HG03442 (cell line): ENCODE measurements around the gene NXN.
"Not testable (repeated sequence)": the region's sequence is repeated elsewhere in the genome, so short reads cannot be mapped to it uniquely, and the experiment has no call there.

Source experiments
- ATAC-seq: cut with Tn5 transposase; IDR thresholded peaks from one replicate; pipeline ENCODE4 v1.9.1; 2021; ENCODE audit warnings: mild to moderate bottlenecking, moderate library complexity; ENCODE audit not compliant: unreplicated experiment

NXN gene

DNA sequence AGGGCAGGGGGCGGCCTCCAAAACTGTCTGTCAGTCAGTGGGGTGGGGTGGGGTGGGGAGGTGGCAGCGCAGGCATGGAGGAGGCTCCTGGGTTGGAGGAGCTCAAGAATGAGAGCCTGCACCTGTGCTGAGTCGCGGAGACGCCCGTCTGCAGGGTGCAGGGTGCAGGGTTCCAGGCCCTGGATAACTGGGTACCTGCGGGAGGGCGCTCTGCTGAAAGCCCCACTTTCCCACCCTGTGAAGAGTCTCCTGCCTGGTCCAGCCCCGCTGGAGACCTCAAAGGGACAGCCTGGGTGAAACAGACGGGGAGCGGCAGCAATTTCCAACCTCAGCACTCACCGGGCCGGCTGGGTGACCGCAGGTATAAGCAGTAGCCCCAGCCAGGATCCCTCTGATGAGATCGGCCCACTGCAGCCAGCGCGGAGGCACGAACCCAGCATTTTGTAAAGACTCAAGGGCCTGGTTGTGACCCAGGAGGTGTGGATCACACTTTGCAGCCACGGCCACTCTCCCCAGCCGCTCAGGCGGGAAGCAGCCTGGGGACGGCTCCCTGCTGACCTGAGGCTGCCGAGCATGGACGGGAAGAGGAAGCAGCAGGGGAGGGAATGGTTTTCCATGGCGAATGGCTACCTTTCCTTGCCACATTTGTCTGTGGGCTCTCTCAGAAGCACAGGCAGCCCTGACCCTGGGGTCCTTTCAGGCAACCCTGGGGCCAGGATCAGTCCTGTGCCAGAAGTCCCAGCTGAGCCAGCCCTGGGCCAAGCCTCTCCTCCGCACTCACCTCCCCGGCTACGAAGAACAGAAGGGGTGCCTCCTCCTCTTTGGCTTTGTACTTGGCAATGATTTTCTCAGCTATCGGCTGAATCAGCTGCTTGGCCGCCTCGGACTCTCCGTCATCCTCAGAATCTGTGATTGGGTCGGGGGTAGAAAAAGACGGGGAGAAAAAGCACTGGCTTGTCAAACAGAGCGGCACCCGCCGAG lies 176.4 kb downstream of the NXN start:
- ATAC-seq, result no peak

DNA sequence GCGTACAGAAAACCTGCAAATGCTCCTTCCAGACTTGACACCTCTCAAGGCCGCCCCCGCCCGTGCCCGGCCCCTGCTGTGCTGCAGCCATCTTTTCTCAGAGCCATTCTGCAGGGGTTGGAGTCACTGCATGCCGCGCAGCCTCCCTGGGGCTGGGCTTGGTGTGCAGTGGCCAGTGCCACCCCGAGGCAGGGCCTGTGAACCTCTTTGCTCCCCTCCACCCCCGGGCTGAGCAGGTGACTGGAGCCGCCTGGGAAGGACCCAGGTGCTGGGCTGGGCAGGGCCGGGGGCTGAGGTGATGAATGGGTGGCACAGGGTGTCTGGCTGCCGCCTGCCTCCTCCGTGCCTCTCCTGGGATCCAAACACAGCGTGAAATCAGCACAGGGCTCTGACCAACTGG lies 177.1 kb downstream of the NXN start:
- ATAC-seq, result no peak

DNA sequence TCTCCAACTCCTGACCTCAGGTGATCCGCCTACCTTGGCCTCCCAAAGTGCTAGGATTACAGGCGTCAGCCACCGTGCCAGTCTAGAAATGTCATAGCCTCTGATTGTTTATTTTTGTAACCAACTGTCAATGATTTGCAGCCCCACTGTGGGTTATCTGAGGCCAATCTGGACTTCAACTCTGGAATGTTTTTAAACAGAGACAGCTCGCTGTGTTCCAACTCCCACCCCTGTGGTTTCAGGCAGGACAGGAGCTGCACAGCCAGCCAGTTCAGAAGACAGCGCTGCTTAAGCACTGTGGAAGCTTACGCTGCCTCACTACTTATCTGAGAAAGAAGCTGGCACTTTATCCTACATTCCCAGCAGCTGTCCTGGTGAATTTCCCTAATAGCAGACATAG lies 177.9 kb downstream of the NXN start:
- no peak for ATAC-seq

DNA sequence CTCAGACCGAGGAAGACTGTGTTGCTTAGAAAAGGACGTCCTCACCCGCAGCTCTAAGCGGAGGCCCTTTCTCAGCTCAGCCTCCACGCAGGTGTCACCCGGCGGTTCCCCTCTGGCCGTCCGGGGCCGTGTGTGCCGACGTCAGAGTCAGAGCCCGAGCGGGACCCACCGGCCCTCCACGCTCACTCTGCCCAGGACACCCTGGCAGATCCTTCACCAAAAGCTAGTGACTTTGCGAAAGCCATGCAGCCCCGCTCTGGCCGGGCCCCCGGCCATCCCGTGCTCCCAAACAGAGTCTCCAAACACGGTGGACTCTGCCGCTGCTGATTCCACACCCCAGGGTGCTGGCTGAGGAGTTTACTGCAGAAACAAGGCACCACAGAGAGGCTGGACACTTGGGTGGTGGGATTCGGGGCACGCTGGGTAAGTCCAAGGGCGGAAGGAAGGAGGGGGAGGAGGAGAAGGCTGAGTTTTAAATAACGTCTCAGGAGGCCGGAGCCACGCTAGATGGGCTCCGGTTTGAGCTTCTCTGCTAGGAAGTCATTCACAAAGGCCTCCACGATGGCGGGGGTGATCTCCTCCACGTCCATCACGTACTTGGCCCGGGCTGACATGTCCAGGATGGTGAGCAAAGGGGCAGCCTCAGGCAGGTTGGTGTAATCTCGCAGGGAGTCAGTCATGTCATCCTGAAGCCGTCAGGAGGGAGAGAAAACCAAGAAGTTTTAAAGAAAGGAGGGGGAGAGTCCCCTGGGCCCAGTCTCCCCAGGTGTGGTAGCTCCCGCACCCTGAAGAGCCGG lies 178.9 kb downstream of the NXN start:
- no peak for ATAC-seq

DNA sequence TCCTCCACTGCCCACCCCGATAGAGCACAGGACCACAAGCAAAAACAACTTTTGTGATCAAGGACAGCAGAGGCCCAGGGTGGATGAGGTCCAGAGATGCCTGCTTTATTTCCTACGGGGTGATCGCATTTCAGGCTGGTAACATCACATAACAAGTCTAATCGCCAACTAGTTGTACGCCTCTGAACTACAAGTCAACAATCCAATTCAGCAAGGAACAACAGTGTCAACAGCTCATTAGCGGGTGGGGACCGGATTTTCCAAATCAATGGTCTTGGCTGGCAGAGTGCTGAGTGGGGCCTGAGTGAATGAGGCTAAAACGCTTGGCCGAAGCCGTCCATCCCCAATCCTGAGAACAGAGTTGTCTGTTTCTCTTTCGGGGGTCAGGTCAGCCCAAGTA lies 180.3 kb downstream of the NXN start:
- ATAC-seq, result no peak

DNA sequence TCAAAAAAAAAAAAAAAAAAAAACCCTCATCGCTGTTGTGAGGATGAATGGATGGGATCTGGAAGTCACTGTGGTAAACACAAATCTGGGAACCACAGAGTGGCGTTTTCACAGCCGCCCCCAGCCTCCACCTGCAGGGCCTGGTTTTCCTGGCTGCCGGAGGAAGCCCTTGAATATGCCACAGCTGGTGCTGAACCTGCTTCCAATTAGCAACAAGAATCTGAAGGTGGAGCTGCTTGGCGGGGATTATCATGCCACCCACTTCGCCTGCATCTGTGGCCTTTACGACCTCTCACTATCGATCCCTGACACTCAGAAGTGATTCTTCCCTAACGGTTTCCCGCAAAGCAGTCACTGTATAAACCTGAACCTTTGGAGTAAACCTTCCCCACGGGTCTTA lies 181.3 kb downstream of the NXN start:
- ATAC-seq, result no peak

DNA sequence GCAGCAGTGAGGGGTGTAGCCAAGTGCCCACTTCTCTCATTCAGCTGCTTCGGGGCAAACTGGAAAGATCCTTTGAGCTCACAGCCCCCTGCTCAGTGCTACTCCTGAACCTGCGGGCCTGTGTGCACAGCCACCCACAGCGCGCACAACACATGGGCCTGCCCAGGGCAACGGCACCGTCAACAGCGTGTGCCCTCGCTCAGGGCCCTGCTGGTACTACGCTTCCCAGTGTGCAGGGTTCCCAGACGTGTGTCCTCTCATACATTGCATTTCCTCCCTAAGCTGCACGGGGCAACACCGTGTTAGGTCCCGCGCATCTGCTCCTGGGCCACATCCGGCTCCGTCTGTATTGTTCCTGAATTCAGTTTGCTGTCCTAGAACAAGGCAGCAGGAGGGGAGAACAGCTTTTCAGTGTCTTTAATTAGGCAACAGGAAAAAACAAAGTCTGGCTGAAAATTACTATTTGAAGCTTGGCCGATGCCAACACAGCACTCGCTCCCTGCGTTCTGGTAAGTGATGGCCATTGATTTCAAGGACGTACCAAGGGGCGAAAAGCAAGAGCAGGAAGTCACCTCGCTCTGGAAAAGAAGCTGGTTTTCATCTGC lies 182.2 kb downstream of the NXN start:
- ATAC-seq, result no peak

DNA sequence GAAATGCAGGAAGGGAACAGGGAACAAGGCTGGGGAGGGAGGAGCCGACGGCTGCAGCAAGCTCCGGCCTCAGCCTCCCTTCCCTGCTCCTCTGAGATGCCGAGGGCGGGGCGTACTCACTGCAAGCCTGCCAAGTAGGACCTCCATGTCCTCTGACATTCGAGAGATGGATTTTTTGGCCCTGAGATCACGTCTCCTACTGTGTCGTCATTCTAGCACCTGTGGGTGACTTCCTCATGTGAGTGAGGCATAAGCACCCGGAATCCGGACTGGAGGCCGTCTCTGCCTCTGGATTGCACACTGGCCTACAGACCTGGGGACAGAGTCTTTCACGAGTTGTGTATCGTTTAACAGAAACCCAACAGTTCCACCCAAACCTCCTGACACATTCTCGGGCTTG lies 183.0 kb downstream of the NXN start:
- ATAC-seq, result no peak

DNA sequence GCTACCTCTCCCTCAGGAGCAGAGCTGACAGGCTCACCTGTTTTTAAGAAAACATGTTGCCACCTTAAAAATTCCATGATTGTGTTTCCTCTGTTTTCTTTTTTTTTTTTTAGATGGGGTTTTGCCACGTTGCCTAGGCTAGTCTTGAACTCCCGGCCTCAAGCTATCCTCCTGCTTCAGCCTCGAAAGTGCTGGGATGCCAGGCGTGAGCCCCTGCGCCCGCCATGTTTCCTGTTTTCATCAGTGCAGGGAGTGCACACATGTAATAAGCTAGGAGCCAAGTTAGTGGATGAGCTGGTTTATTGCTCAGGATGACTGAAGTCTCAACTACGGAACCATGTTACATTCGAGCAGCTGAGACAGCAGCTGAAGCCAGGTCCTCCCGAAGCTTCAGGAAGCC lies 183.9 kb downstream of the NXN start:
- ATAC-seq, result no peak

DNA sequence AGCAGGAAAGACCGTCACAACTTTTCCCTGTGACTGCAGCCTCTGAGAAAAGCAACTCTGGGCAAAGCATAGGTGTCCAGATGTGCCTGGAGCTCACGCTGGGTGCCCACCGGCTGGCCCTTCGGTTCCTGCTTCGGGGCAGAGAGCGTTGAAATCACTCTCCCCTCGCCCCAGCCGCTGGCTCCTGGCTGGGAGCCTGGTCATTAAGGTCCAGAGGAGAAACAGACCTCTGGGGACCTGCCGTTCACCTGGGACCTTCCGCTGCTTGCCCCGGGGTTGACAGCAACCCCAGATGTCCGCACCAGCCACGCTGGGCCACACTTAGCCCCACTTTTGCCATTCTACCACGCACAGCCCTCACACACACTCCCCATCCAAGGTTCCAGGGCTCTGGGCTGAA lies 184.3 kb downstream of the NXN start:
- no peak for ATAC-seq

DNA sequence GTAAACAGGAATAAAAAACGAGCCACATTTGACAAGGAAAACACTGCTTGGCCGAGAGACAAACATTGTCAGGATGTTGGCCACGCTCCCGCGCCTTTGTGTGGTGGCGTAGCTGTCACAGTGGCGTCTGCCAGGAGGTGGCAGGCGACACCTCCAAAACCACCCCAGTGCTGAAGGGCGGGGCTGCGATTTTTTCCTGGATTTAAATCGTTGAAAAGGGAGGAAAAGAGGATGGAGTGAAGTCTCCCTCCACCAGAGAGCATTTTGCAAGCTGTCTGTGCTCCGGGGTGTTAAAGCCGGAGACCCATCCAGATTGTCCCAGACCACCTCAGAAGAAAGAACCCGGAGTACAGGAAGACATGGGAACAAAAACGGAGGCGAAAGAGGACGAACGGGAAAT lies 184.7 kb downstream of the NXN start:
- ATAC-seq, result no peak

DNA sequence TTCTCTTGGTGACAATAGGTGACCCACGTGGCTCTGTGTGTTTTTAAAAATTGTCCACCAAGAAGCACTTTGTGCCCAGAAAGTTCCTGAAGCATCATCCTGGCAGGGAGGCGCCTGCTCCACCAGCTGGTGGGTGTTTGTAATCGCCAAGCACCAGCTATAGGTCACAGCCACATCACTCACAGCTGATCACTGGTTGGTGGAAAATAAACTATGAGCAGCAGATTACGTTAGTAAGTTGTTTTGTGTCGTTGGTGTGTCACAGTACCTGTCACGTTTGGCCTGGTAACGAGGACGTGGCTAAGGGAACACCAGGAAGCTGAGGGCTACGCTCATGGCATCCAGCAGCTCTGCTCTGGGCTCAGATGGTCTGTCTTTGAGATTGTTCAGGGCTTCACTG lies 187.3 kb downstream of the NXN start:
- no peak for ATAC-seq

DNA sequence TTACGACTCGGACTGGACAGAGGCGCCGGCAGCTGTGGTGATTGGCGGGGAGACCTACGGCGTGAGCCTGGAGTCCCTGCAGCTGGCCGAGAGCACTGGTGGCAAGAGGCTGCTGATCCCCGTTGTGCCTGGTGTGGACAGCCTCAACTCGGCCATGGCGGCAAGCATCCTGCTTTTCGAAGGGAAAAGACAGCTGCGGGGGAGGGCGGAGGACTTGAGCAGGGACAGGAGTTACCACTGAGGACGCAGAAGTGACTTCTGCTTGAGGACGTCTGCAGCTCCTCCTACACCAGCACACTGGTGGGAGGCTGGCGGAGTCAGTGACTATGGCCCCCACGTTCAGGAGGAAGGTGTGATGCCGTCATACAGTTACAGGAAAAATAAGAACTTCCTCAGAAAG lies 187.7 kb downstream of the NXN start:
- no peak for ATAC-seq

DNA sequence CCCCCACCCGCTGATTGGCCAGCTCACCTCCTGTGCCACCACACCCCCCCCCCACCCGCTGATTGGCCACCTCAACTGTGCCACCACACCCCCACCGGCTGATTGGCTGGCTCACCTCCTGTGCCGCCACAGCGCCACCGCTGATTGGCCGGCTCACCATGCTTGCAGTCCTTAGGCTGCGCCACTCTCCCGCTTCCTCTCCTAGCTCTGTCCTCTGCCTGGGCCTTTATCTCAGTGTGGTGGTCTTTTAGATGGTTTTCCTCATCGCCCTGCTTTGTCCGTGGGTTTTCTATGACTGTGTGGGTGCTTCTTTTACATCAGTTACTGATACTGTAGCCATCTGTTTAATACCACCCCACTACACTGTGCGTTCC lies 188.7 kb downstream of the NXN start:
- ATAC-seq, result not testable (repeated sequence)

DNA sequence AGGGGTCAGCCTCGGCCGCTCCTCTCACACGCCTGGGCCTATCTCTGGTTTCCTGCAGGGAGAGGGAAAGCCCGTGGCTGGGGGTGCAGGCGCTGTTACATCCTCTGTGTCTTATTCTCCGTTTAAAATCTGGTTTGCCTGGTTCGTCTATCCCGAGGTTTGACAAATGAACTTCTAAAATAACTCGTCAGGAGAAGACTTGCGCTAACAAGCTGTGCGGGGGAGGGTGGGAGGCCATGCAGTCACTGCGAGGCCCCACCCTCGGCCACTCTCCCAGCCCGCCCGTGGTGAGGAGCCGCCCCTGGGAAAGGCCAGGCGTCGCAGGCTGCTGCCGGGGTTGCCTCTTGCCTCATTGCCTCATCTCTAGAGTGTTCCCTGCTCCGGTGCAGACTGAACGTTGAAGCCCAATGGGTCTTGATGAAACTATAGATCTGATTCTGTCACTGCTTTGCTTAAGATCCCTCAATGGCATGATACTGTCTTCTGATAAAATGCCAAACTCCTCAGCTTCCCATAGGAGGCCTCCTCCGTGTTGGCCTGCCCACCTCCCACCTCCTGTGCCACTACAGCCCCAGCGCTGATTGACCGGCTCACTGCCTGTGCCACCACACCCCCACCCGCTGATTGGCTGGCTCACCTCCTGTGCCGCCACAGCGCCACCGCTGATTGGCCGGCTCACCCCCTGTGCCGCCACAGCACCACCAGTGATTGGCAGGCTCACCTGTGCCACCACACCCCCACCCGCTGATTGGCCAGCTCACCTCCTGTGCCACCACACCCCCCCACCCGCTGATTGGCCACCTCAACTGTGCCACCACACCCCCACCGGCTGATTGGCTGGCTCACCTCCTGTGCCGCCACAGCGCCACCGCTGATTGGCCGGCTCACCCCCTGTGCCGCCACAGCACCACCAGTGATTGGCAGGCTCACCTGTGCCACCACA lies 189.4 kb downstream of the NXN start:
- not testable (repeated sequence) for ATAC-seq

DNA sequence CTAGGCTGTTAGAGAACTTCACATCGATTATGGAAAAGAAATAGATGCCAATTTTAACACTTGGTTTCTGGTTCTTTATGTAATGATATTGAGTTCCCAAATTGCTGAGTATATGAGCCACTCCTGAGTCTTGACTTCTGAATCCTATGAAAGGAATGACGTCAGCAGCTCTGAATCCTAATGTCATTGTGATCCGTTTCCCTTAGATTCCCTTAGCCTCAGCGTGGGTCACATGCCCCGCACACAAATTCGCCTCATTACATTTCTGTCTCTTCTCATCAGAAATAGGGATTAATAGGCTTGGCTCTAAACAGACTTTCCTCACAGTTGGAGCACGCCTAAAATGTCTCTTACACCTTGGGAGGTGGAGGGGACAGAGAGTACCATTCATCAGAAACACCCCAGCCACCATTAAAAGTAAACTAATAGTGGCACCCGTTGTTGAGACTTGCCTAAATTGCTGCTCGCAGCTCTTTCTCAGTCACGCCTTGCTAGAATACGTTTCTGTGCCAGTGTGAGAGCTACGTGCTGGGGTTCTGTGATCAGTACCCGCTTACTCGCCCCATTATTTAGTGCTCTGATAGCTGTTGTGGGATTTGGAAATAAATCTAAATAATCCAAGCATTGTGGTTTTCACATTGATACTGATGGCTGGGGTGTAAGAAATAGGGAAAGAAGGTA lies 190.3 kb downstream of the NXN start:
- ATAC-seq, result no peak

DNA sequence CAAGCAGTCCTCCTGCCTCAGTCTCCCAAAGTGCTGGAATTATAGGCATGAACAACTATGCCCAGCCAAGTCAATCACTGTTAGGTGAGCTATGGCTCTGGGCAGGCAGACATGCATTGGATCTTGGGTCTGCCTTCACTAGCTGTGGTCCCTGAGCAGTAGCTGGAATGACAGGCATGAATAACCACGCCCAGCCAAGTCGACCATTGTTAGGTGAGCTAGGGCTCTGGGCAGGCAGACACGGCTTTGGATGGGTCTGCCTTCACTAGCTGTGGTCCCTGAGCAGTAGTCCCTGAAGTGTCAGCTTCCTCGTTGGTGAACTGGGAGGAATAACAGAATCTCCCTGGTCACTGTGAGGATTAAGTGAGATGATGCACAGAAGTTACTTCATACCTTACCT lies 191.0 kb downstream of the NXN start:
- ATAC-seq, result no peak

DNA sequence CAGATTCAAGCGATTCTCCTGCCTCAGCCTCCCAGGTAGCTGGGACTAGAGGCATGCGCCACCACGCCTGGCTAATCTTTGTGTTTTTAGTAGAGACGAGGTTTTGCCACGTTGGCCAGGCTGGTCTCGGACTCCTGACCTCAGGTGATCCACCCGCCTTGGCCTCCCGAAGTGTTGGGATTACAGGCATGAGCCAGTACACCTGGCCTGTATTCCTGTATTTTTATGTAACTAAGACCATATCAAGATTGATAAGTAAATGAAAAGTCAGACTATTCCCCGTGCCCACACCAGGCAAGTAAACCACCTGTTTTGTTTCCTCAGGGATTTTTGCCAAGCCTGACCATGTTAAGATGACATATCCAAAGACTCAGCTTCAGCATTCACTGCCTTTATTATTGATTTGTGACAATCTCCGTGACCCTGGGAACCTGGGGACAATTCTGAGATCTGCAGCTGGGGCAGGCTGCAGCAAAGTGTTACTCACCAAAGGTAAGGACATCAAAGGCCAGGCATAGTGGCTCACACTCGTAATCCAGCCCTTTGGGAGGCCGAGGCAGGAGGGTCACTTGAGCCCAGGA lies 191.8 kb downstream of the NXN start:
- no peak for ATAC-seq

DNA sequence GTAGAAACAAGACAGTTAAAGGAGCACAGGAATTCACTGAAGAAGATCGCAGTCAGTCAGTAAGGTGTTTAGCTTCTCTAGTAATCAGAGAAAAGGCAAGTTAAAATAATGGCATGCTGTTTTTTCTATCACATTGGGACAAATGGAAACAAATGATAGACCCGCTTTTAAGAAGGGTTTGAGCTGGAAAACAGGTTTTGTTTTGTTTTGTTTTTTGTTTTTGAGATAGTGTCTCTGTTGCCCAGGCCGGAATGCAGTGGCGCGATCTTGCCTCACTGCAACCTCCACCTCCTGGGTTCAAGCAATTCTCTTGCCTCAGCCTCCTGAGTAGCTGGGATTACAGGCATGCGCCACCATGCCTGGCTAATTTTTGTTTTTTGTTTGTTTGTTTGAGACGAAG lies 193.7 kb downstream of the NXN start:
- ATAC-seq, result not testable (repeated sequence)

DNA sequence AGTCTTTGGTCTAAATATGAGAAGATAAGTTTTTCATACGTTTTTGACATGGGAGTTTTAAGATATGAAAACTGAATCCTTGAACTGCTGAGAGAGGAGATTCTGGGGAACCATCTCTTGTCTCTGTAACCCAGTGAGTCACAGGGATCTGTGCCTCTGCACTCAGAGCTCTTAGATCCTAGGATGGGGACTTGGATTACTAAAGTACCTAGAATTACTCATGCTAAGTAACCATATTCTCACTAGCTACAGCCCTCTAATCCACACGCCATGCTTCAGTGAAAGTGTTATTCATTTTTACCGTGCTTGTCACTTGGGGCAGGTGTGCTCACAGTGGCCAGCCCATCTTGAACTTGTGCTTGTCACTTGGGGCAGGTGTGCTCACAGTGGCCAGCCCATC lies 195.4 kb downstream of the NXN start:
- no peak for ATAC-seq
